ENCODE results near the gene PGM3.

DNA sequence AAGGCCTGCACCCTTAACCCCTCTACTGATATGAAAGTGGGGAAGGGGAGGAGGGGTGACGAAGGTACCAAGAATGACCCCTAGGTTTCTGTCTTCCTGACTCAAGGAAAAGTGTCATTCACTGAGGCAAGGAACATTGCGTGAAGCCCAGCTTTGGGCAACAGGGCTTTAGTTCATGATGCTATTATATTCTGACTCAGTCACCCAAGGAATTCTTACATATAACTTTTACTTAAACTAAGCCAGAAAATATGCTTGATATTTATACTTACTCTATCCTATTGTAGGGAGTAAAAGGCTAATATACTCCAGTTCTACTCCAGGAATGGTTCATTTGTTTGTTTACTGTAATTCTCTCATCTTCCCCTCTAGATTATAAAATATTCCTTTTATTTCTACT is 65.1 kb downstream of the PGM3 start:
- TF ChIP-seq, protein P1, sequence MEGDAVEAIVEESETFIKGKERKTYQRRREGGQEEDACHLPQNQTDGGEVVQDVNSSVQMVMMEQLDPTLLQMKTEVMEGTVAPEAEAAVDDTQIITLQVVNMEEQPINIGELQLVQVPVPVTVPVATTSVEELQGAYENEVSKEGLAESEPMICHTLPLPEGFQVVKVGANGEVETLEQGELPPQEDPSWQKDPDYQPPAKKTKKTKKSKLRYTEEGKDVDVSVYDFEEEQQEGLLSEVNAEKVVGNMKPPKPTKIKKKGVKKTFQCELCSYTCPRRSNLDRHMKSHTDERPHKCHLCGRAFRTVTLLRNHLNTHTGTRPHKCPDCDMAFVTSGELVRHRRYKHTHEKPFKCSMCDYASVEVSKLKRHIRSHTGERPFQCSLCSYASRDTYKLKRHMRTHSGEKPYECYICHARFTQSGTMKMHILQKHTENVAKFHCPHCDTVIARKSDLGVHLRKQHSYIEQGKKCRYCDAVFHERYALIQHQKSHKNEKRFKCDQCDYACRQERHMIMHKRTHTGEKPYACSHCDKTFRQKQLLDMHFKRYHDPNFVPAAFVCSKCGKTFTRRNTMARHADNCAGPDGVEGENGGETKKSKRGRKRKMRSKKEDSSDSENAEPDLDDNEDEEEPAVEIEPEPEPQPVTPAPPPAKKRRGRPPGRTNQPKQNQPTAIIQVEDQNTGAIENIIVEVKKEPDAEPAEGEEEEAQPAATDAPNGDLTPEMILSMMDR (IDR thresholded peaks at IDR 0.05): no peak
- TF ChIP-seq EZH2phosphoT487 (IDR thresholded peaks at IDR 0.05): no peak
- no peak for TF ChIP-seq EZH2 (IDR thresholded peaks at IDR 0.05)
